Calu3 (cell line): Measurements from ENCODE around the gene CHRNG. TPM values are rescaled to one million over a fixed set of nuclear protein-coding genes. Genes with fewer than 3 reads are reported as not detected.

Source experiments
- BruUV-seq: library from RNA; stranded (reverse); fragments of 400-500 nt; replicated peaks from 2 replicates; lab custom pipeline; 2021; lab: Mats Ljungman, UMichigan
- CTCF ChIA-PET: fragments of 300-600 bp; sonication (Branson Sonifier 250); formaldehyde crosslinking; loops from one replicate; lab custom pipeline; 2022; ENCODE audit warnings: antibody characterized with exemption; lab: Charles Lee
- DNase-seq: peaks from one replicate; pipeline ENCODE4 v3.0.0; 2022
- H3K27ac Mint-ChIP-seq: one replicate; pipeline ENCODE4 v1.8.0; 2022; ENCODE audit warnings: mixed read lengths; ENCODE audit not compliant: unreplicated experiment
- H3K27me3 Mint-ChIP-seq: one replicate; pipeline ENCODE4 v1.8.0; 2022; ENCODE audit warnings: mixed read lengths; ENCODE audit not compliant: unreplicated experiment
- H3K36me3 Mint-ChIP-seq: one replicate; pipeline ENCODE4 v1.8.0; 2022; ENCODE audit warnings: mild to moderate bottlenecking, moderate library complexity, mixed read lengths; ENCODE audit not compliant: insufficient read depth, unreplicated experiment
- H3K4me1 Mint-ChIP-seq: one replicate; pipeline ENCODE4 v1.8.0; 2022; ENCODE audit warnings: mild to moderate bottlenecking, low read depth, mixed read lengths; ENCODE audit not compliant: unreplicated experiment
- H3K4me3 Mint-ChIP-seq: one replicate; pipeline ENCODE4 v1.8.0; 2022; ENCODE audit warnings: mild to moderate bottlenecking, low read depth, moderate library complexity, mixed read lengths; ENCODE audit not compliant: unreplicated experiment
- H3K9me3 Mint-ChIP-seq: one replicate; pipeline ENCODE4 v1.8.0; 2022; ENCODE audit warnings: low read depth, mixed read lengths; ENCODE audit not compliant: unreplicated experiment
- CTCF ChIP-seq: fragments of 200-600 bp; IDR thresholded peaks from one replicate; pipeline ENCODE4 v1.8.0; 2022; ENCODE audit warnings: antibody characterized with exemption; ENCODE audit not compliant: unreplicated experiment
- intact Hi-C: fragments of 100-400 bp; cut with micrococcal nuclease; formaldehyde crosslinking; loops from one replicate; pipeline ENCODE4 v1.10.0; 2022; ENCODE audit not compliant: unreplicated experiment
- total RNA-seq: library from RNA; stranded (reverse); gene quantifications from 2 replicates; pipeline ENCODE4 v1.2.3, GENCODE V29; 2022

CHRNG gene
- total RNA-seq, 1 experiment from 2014 or later, result not detected

- no peak for TF ChIP-seq CTCF
- Mint-ChIP-seq H3K27ac (no peak overlapping the region), H3K27me3 (peaks cover 76% of the 10 kb centered on the region), H3K4me1 (no peaks in the 10 kb centered on the region), H3K4me3 (no peak overlapping the region), H3K36me3 (no peaks in the 10 kb centered on the region), H3K9me3 (no peaks in the 10 kb centered on the region)
- CTCF ChIA-PET, result no interaction called here
- no TSS peak for BruUV-seq
- no peak for DNase-seq
- intact Hi-C loops, result no loop called here
These were observed 44.2 kb upstream of the CHRNG start for GRCh38 chr2:232495292-232495691.

GRCh38 chr2:232496501-232497270, 42.8 kb upstream of the CHRNG start:
- intact Hi-C loops, result no loop called here
- H3K4me3 Mint-ChIP-seq, result no peak overlapping the region
- H3K4me1 Mint-ChIP-seq, result no peaks in the 10 kb centered on the region
- no peaks in the 10 kb centered on the region for H3K9me3 Mint-ChIP-seq
- CTCF ChIA-PET, result no interaction called here
- BruUV-seq, result no TSS peak
- no peaks in the 10 kb centered on the region for H3K36me3 Mint-ChIP-seq
- H3K27ac Mint-ChIP-seq, result no peak overlapping the region
- peaks cover 72% of the 10 kb centered on the region for H3K27me3 Mint-ChIP-seq
- DNase-seq, result no peak
- TF ChIP-seq CTCF, result no peak

GRCh38 chr2:232497348-232497747, 42.1 kb upstream of the CHRNG start:
- Mint-ChIP-seq H3K4me1 (no peaks in the 10 kb centered on the region), H3K4me3 (no peak overlapping the region), H3K27me3 (peaks cover 65% of the 10 kb centered on the region), H3K36me3 (no peaks in the 10 kb centered on the region), H3K27ac (no peak overlapping the region), H3K9me3 (no peaks in the 10 kb centered on the region)
- intact Hi-C loops, result no loop called here
- CTCF ChIA-PET, result no interaction called here
- TF ChIP-seq CTCF, result no peak
- no TSS peak for BruUV-seq
- no peak for DNase-seq

- no peaks in the 10 kb centered on the region for H3K9me3 Mint-ChIP-seq
- no peak overlapping the region for H3K27ac Mint-ChIP-seq
- H3K4me3 Mint-ChIP-seq, result no peak overlapping the region
- no peaks in the 10 kb centered on the region for H3K36me3 Mint-ChIP-seq
- CTCF ChIA-PET, result no interaction called here
- intact Hi-C loops, result no loop called here
- peaks cover 58% of the 10 kb centered on the region for H3K27me3 Mint-ChIP-seq
- BruUV-seq, result no TSS peak
- TF ChIP-seq CTCF, result no peak
- no peaks in the 10 kb centered on the region for H3K4me1 Mint-ChIP-seq
- no peak for DNase-seq
These were observed 41.0 kb upstream of the CHRNG start for GRCh38 chr2:232498452-232498851.
